Stomach smooth muscle (tissue), 2 donors: Measurements from ENCODE around the gene FHOD3.
"Not testable (repeated sequence)": the region's sequence is repeated elsewhere in the genome, so short reads cannot be mapped to it uniquely, and the experiment has no call there.

Experiments
- H3K27ac ChIP-seq: one replicate; pipeline ENCODE4 v1.7.0; 2013; ENCODE audit warnings: mild to moderate bottlenecking, low read length, inconsistent platforms
- H3K27me3 ChIP-seq, 2 donors: one replicate each; pipeline ENCODE4 v1.7.0; 2013; ENCODE audit warnings: low read length in 2 of 2; ENCODE audit not compliant: insufficient read depth in 2 of 2, control insufficient read depth in 1 of 2
- H3K36me3 ChIP-seq, 2 donors: one replicate each; pipeline ENCODE4 v1.7.0; 2013; ENCODE audit warnings: low read length in 2 of 2; ENCODE audit not compliant: control insufficient read depth in 2 of 2, insufficient read depth in 2 of 2
- H3K4me1 ChIP-seq: one replicate; pipeline ENCODE4 v1.7.0; 2013; ENCODE audit warnings: low read length; ENCODE audit not compliant: control insufficient read depth, insufficient read depth
- H3K4me3 ChIP-seq, 2 donors: one replicate each; pipeline ENCODE4 v1.7.0; 2013; ENCODE audit warnings: low read length in 2 of 2
- H3K9ac ChIP-seq, 2 donors: one replicate each; pipeline ENCODE4 v1.7.0; 2013; ENCODE audit warnings: low read length in 2 of 2, mild to moderate bottlenecking in 1 of 2
- H3K9me3 ChIP-seq, 2 donors: one replicate each; pipeline ENCODE4 v1.7.0; 2013; ENCODE audit warnings: low read length in 2 of 2; ENCODE audit not compliant: control insufficient read depth in 2 of 2
- donor health status: healthy.
- donor health status: Pancreatic carcinoma.

Gene FHOD3

DNA sequence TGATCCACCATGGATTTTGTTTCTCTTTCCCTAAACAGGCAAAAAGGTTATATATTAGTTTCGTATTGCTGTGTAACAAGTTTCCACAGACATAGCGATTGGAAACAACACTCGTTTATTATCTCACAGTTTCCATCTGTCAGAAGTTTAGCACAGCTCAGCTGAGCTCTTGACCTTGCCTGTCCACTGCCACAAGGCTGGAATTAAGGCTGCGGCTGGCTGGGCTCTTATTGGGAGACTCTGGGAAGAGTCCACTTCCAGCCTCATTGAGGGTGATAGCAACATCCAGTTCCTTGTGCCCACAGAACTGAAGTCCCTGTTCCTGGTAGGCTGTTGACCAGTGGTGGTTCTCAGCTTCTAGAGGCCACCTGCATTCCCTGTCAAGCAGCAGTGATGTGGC is 410.9 kb downstream of the FHOD3 start:
- H3K4me3 ChIP-seq, result no peak overlapping the region
- H3K4me1 ChIP-seq, result peaks cover 9% of the 10 kb centered on the region
- H3K9ac ChIP-seq, result no peak overlapping the region
- no peaks in the 10 kb centered on the region for H3K9me3 ChIP-seq
- no peaks in the 10 kb centered on the region for H3K27me3 ChIP-seq
- H3K36me3 ChIP-seq, result no peaks in the 10 kb centered on the region
- no peak overlapping the region for H3K27ac ChIP-seq

DNA sequence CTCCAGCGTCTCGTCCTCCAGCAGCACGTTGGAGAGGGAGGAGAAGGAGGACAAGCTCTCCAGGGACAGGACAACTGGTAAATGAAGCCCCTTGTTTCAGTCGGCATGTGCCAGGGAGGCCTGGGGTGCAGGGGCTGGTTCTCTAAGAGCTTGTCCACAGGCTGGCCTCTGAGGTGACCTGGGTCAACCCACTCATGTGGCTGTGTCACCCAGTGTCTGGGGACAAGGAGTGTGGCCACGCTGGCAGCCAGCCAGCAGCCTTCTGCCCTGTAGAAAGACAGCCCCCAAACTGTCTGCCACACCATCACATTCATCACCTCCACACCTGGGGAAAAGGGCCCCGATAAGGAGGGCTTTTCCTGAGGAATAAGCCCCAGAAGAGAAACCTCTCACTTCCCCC is 411.8 kb downstream of the FHOD3 start:
- no peak overlapping the region for H3K27ac ChIP-seq
- H3K4me3 ChIP-seq, result no peak overlapping the region
- peaks cover 9% of the 10 kb centered on the region for H3K4me1 ChIP-seq
- H3K9ac ChIP-seq, result no peak overlapping the region
- no peaks in the 10 kb centered on the region for H3K9me3 ChIP-seq
- H3K27me3 ChIP-seq, result no peaks in the 10 kb centered on the region
- no peaks in the 10 kb centered on the region for H3K36me3 ChIP-seq

DNA sequence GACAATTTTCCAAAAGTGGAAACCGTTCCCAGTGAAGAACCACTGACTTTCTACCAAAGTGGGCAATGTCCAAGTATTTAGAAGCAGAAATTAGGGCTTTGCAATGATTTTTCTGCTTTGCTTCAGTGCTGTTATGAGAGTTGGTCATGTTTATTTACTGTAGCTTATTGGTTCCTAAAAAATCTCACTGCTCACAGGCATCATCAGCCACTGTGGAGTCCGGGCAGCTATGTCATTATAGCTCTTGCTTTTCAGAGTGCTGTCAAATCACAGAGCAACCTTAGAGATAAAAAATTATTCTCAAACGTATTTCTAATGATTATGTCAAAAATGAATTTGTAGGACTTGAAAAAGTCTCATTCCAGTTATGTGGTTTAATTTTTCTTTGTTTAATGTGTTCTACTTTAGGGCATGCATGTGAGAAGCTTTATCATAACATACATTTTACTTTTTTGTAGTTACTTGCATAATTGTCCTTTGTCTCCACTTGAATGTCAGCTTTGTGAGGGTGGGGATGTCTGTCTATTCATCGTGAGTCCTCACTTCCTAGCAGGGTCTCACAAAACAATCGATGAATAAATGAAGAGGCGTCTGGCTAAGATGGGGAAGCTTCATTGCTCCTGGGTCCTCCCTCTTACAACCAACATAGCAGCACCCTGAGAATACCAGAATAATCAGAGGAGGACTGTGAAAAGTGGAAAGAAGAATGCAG is 413.7 kb downstream of the FHOD3 start:
- no peak overlapping the region for H3K9ac ChIP-seq
- H3K27ac ChIP-seq, result no peak overlapping the region
- no peaks in the 10 kb centered on the region for H3K27me3 ChIP-seq
- peaks cover 9% of the 10 kb centered on the region for H3K4me1 ChIP-seq
- no peaks in the 10 kb centered on the region for H3K36me3 ChIP-seq
- no peaks in the 10 kb centered on the region for H3K9me3 ChIP-seq
- H3K4me3 ChIP-seq, result no peak overlapping the region

DNA sequence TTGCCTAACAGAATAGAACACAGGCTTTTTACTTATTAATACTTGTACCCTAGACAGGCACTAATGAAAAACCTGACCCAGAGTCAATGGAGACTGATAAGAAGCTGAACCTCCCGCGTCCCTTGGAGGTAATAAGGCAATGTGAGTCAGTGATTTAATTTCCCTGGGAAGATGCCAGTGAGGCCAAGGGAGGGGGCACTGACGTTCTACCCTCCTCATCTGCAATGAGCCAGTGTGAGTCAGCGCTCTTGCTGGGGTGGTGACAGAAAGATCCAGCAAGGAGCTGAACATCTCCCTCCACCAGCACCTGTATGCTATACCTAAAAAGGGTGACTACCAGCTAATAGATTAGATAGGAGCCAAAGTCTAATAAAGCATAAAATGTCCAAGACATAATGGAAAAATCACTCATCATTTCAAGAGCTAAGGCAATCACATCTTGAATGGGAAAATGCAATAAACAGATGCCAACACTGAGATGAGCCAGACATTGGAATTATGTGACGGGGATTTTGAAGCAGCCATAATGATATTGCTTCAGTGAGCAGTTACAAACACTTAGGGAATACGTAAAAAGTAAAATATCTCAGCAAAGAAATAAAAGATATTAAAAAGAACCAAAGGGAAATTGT is 414.4 kb downstream of the FHOD3 start:
- H3K9ac ChIP-seq, result no peak overlapping the region
- H3K4me1 ChIP-seq, result peaks cover 9% of the 10 kb centered on the region
- H3K36me3 ChIP-seq, result no peaks in the 10 kb centered on the region
- H3K27me3 ChIP-seq, result no peaks in the 10 kb centered on the region
- no peaks in the 10 kb centered on the region for H3K9me3 ChIP-seq
- H3K27ac ChIP-seq, result no peak overlapping the region
- H3K4me3 ChIP-seq, result no peak overlapping the region

DNA sequence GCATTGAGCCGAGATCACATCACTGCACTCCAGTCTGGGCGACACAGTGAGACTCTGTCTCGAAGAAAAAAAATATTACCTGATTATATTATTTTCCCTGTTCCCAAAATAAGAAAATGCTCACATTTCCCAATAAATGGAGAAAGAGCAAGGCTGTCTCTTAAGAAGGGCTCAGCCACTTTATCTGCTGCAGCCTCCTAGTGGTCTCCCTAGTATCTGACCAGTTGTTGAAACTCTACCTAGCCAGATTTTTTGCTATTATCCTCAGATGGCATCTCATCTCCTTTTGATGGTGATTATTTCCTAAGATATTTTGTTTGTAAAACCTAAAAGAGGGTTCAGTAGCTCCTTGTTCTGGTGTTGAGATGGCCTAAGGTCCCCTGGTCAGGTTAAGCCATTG is 417.0 kb downstream of the FHOD3 start:
- Histone ChIP-seq H3K4me3 (no peak overlapping the region), H3K27me3 (no peaks in the 10 kb centered on the region), H3K36me3 (peaks cover 0 to 3% of the 10 kb centered on the region in 2 donors), H3K27ac (no peak overlapping the region), H3K9me3 (no peaks in the 10 kb centered on the region), H3K4me1 (peaks cover 9% of the 10 kb centered on the region), H3K9ac (no peak overlapping the region)

DNA sequence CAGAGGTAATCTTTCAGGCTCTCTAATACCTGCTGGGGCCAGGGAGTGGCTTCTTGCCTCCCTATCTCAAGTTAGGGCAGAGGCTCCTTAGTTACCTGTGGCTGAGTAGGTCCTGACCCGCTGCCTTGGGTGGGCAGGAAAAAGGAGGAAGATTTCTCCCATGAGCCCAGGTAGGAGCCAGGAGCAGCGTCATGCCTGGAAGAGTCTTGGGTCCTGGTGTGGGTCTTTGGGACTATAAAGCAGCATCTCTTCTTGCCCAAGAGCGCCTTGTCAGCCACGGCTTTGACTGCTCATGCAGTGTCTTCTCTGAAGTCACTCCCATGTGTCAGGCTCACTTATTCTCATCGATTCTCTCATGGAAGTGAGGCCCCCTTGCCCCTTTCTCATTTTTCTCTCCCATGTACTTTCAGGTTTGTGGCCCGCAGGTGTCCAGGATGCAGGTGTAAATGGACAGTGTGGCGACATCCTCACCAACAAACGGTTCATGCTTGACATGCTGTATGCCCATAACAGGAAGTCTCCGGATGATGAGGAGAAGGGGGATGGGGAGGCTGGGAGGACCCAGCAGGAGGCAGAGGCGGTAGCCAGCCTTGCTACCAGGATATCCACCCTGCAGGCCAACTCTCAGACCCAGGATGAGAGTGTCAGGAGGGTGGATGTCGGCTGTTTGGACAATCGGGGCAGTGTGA is 420.1 kb downstream of the FHOD3 start:
- Histone ChIP-seq H3K9me3 (no peaks in the 10 kb centered on the region), H3K4me1 (no peaks in the 10 kb centered on the region), H3K9ac (no peak overlapping the region), H3K36me3 (peaks cover 0 to 3% of the 10 kb centered on the region in 2 donors), H3K4me3 (no peak overlapping the region), H3K27me3 (no peaks in the 10 kb centered on the region), H3K27ac (no peak overlapping the region)

DNA sequence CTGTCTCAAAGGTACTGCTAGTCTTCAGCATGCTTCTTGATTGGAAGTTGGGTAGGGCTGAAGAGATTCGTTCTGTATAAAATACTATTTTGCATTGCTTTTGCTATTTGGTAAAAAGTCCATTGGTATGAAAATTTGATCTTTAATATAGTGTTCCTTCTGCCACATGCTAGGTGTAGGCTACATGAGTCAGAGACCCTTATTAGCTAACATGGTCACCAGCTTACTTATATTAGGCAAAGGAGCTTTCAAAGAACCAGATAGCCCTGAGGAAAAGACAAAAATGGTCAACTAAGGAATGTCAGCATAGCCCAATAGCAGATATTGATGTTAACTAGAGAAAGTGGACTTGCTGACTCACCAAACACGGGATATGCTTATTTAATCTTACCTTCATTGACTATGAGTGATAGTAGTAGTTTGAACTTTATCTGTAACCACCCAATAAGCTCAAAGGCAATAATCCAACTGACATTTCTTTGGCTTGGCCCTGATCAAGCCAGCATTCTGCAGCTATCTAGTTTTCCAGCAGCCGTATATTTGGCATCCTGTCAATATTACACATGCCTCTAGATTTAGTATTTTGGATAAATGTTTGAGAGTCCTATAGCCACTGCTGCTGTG is 421.3 kb downstream of the FHOD3 start:
- Histone ChIP-seq H3K27ac (no peak overlapping the region), H3K9me3 (no peaks in the 10 kb centered on the region), H3K36me3 (peaks cover 0 to 3% of the 10 kb centered on the region in 2 donors), H3K4me3 (no peak overlapping the region), H3K4me1 (no peaks in the 10 kb centered on the region), H3K27me3 (no peaks in the 10 kb centered on the region), H3K9ac (no peak overlapping the region)

DNA sequence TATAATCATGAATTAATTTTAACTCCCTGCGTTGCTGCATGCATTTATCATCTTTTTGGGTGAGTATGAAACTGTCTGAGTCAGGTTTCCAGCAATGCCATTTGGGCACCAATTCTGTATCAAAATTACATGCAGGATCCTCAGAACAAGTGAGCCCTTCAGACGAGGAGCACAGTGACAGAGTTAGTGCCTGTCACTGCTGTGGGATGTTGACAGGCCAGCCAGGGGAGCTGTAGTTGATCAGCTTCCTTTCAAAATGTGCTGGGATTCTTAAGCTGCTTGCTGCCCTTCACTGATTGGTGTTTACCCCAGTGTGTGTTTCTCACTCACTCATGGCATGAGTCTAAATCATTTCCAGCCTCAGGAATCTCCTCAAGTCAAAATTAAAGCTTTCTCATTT is 422.1 kb downstream of the FHOD3 start:
- Histone ChIP-seq H3K9ac (no peak overlapping the region), H3K4me1 (peaks cover 5% of the 10 kb centered on the region), H3K9me3 (no peaks in the 10 kb centered on the region), H3K36me3 (peaks cover 0 to 3% of the 10 kb centered on the region in 2 donors), H3K27me3 (no peaks in the 10 kb centered on the region), H3K27ac (no peak overlapping the region), H3K4me3 (no peak overlapping the region)

GRCh38 chr18:36721351-36721750 is 423.8 kb downstream of the FHOD3 start:
- not testable (repeated sequence) for H3K9ac ChIP-seq, H3K27me3 ChIP-seq, H3K9me3 ChIP-seq, H3K4me1 ChIP-seq, H3K36me3 ChIP-seq, H3K27ac ChIP-seq, H3K4me3 ChIP-seq

- Histone ChIP-seq H3K9ac (peak overlapping the region in 1 of 2 donors; percentile 29), H3K9me3 (no peaks in the 10 kb centered on the region), H3K4me1 (peaks cover 16% of the 10 kb centered on the region), H3K27ac (no peak overlapping the region), H3K4me3 (peak overlapping the region; percentile 11 to 67), H3K36me3 (peaks cover 0 to under 1% of the 10 kb centered on the region in 2 donors), H3K27me3 (no peaks in the 10 kb centered on the region)
These were observed 426.7 kb downstream of the FHOD3 start for GRCh38 chr18:36724169-36724568.
